ENCODE data around the gene PMEL. TPM values are rescaled to one million over a fixed set of nuclear protein-coding genes. Genes with fewer than 3 reads are reported as not detected.
"Not testable (repeated sequence)": the region's sequence is repeated elsewhere in the genome, so short reads cannot be mapped to it uniquely, and the experiment has no call there.

Gene PMEL
- total RNA-seq, 1 donor from 2014 or later: 1.0 TPM

GRCh38 chr12:55991110-55991509, 25.3 kb upstream of the PMEL start:
- Mint-ChIP-seq H3K36me3 (ENCODE audit: unreplicated experiment) (peaks cover 42% of the 10 kb centered on the region), H3K27ac (ENCODE audit: unreplicated experiment) (no peak overlapping the region), H3K4me3 (ENCODE audit: unreplicated experiment) (no peak overlapping the region), H3K9me3 (ENCODE audit: unreplicated experiment) (no peaks in the 10 kb centered on the region), H3K4me1 (ENCODE audit: unreplicated experiment) (peaks cover 2% of the 10 kb centered on the region), H3K27me3 (ENCODE audit: unreplicated experiment) (no peaks in the 10 kb centered on the region)
- DNase-seq (ENCODE audit: extremely low spot score, unreplicated experiment): no peak
- TF ChIP-seq CTCF (IDR thresholded peaks at IDR 0.05): no peak

- H3K27me3 Mint-ChIP-seq (ENCODE audit: unreplicated experiment); H3K27ac Mint-ChIP-seq (ENCODE audit: unreplicated experiment); DNase-seq (ENCODE audit: extremely low spot score, unreplicated experiment); H3K4me1 Mint-ChIP-seq (ENCODE audit: unreplicated experiment); H3K4me3 Mint-ChIP-seq (ENCODE audit: unreplicated experiment); H3K9me3 Mint-ChIP-seq (ENCODE audit: unreplicated experiment): not testable (repeated sequence)
- H3K36me3 Mint-ChIP-seq (ENCODE audit: unreplicated experiment): peaks cover 26% of the 10 kb centered on the region
Measured at GRCh38 chr12:55985976-55986375, 20.1 kb upstream of the PMEL start.

- H3K4me1 Mint-ChIP-seq (ENCODE audit: unreplicated experiment): no peaks in the 10 kb centered on the region
- H3K36me3 Mint-ChIP-seq (ENCODE audit: unreplicated experiment): peaks cover 25% of the 10 kb centered on the region
- H3K4me3 Mint-ChIP-seq (ENCODE audit: unreplicated experiment): no peak overlapping the region
- no peak for DNase-seq (ENCODE audit: extremely low spot score, unreplicated experiment)
- no peaks in the 10 kb centered on the region for H3K9me3 Mint-ChIP-seq (ENCODE audit: unreplicated experiment)
- TF ChIP-seq CTCF (IDR thresholded peaks at IDR 0.05): no peak
- H3K27me3 Mint-ChIP-seq (ENCODE audit: unreplicated experiment): no peaks in the 10 kb centered on the region
- H3K27ac Mint-ChIP-seq (ENCODE audit: unreplicated experiment): peak overlapping the region; percentile 4
Measured at GRCh38 chr12:55985341-55985740, 19.5 kb upstream of the PMEL start.

- Mint-ChIP-seq H3K36me3 (ENCODE audit: unreplicated experiment) (peaks cover 26% of the 10 kb centered on the region), H3K4me3 (ENCODE audit: unreplicated experiment) (no peak overlapping the region)
- TF ChIP-seq CTCF (IDR thresholded peaks at IDR 0.05): no peak
Measured at GRCh38 chr12:55984861-55985260, 19.0 kb upstream of the PMEL start.

GRCh38 chr12:55983232-55983842, 17.5 kb upstream of the PMEL start:
- H3K4me1 Mint-ChIP-seq (ENCODE audit: unreplicated experiment): no peaks in the 10 kb centered on the region
- DNase-seq (ENCODE audit: extremely low spot score, unreplicated experiment): no peak
- H3K4me3 Mint-ChIP-seq (ENCODE audit: unreplicated experiment): no peak overlapping the region
- no peaks in the 10 kb centered on the region for H3K9me3 Mint-ChIP-seq (ENCODE audit: unreplicated experiment)
- H3K27me3 Mint-ChIP-seq (ENCODE audit: unreplicated experiment): no peaks in the 10 kb centered on the region
- peaks cover 25% of the 10 kb centered on the region for H3K36me3 Mint-ChIP-seq (ENCODE audit: unreplicated experiment)
- no peak overlapping the region for H3K27ac Mint-ChIP-seq (ENCODE audit: unreplicated experiment)
- TF ChIP-seq CTCF (IDR thresholded peaks at IDR 0.05): no peak

More at GRCh38 chr12:55984861-55985260, 19.0 kb upstream of the PMEL start:
- no peaks in the 10 kb centered on the region for H3K27me3 Mint-ChIP-seq (ENCODE audit: unreplicated experiment)
- no peak overlapping the region for H3K27ac Mint-ChIP-seq (ENCODE audit: unreplicated experiment)
- H3K4me1 Mint-ChIP-seq (ENCODE audit: unreplicated experiment): no peaks in the 10 kb centered on the region
- DNase-seq (ENCODE audit: extremely low spot score, unreplicated experiment): no peak
- H3K9me3 Mint-ChIP-seq (ENCODE audit: unreplicated experiment): no peaks in the 10 kb centered on the region
